GM19395 (cell line): ENCODE results near the gene NUDT22.

Experiments used
- ATAC-seq: cut with Tn5 transposase; IDR thresholded peaks from one replicate; pipeline ENCODE4 v1.9.1; 2021; ENCODE audit warnings: mild to moderate bottlenecking, moderate library complexity; ENCODE audit not compliant: unreplicated experiment

Gene NUDT22

DNA sequence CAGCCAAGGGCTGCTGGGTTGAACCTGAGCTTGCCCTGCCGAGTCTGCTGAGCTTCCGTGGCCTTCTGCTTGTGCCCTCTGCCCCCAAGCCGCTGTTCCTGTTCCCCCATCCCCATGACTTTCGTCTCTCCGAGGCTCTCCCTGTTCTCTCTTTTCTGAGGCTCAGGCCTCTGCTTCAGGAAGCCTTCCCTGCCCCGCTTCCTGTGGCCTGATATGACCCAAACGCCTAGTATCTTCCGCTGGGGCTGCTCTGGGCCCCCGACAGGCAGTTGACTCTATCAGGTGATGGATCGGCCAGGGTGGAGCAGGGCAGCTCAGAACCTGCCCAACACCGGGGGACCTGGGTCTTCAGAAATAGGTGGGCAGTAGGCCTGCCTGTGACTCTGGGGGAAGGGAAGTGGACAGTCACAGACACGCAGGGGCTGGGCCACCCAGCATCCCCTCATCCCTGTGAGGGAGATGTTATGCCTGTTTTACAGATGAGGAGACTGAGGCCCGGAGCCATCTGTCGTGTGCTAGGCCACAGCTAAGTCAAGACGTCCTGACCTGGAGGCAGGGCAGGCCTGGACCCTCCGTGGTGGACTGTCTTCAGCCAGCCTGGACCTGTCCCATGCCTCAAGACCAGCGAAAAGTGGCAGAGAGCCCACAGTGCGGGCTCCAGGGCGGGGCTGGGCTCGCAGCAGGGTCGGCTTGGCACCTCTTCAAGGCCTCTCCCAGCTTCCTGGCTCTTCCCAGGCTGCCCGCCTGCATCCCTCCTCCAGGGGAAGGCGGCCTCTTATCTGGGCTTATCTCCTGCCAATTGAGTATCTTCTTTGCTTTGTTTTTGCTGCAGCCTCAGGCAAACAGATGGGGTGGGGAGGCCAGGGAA, 42.2 kb downstream of the NUDT22 start:
- no peak for ATAC-seq

- ATAC-seq = peak; percentile 9
These were observed 42.9 kb downstream of the NUDT22 start for GRCh38 chr11:64268893-64269539.

- peak; percentile 72 for ATAC-seq
These were observed 43.6 kb downstream of the NUDT22 start for GRCh38 chr11:64269540-64270220.

- ATAC-seq = no peak
These were observed 49.1 kb downstream of the NUDT22 start for GRCh38 chr11:64275031-64275800.

GRCh38 chr11:64275841-64276240, 49.8 kb downstream of the NUDT22 start:
- ATAC-seq = no peak

GRCh38 chr11:64276653-64277431, 50.8 kb downstream of the NUDT22 start:
- no peak for ATAC-seq

GRCh38 chr11:64278576-64279190, 52.6 kb downstream of the NUDT22 start:
- ATAC-seq = no peak
